ENCODE measurements around the gene METAP1D. TPM values are rescaled to one million over a fixed set of nuclear protein-coding genes. Genes with fewer than 3 reads are reported as not detected.

The METAP1D gene
- total RNA-seq, 2 experiments from 2014 or later = 5.3 to 6.0 TPM

GRCh38 chr2:172094294-172095145, 94.8 kb downstream of the METAP1D start:
- H3K36me3 Mint-ChIP-seq (ENCODE audit: low read depth) = no peaks in the 10 kb centered on the region
- no peak overlapping the region for H3K27ac Mint-ChIP-seq
- no peaks in the 10 kb centered on the region for H3K9me3 Mint-ChIP-seq (ENCODE audit: low read depth)
- intact Hi-C loops (cut with DNase I, micrococcal nuclease) = loop anchor here in 1 of 2 experiments (1.0 kb wide), 1 partner anchor 9 kb away; the partner anchor contains the start of gene DLX1
- POLR2A ChIA-PET = no interaction called here
- H3K27me3 Mint-ChIP-seq = peaks cover 72% of the 10 kb centered on the region
- ATAC-seq (no peak), DNase-seq (no peak)
- CTCF ChIA-PET = interaction anchor here (1.5 to 1.8 kb wide), 5 partner anchors 8 to 12 kb away, joined by 3 to 11 read pairs (median 5); partner anchors contain the start of gene DLX1
- peaks cover 44% of the 10 kb centered on the region for H3K4me1 Mint-ChIP-seq
- H3K4me3 Mint-ChIP-seq = peak overlapping the region; percentile 69

- H3K4me1 Mint-ChIP-seq = peaks cover 42% of the 10 kb centered on the region
- CTCF ChIA-PET = interaction anchor here (0.7 to 1.8 kb wide), 6 partner anchors 9 to 735 kb away, joined by 3 to 11 read pairs (median 4); no protein-coding TSS in a partner anchor
- H3K27me3 Mint-ChIP-seq = peaks cover 64% of the 10 kb centered on the region
- peak; percentile 82 for DNase-seq
- ATAC-seq = peak; percentile 56
- no peaks in the 10 kb centered on the region for H3K9me3 Mint-ChIP-seq (ENCODE audit: low read depth)
- H3K27ac Mint-ChIP-seq = no peak overlapping the region
- intact Hi-C loops (cut with DNase I, micrococcal nuclease) = loop anchor here in 1 of 2 experiments (1.0 kb wide), 1 partner anchor 10 kb away; the partner anchor contains the start of gene DLX1
- H3K4me3 Mint-ChIP-seq = peak overlapping the region; percentile 69
- POLR2A ChIA-PET = no interaction called here
- no peaks in the 10 kb centered on the region for H3K36me3 Mint-ChIP-seq (ENCODE audit: low read depth)
Observed at GRCh38 chr2:172095146-172095904, 95.6 kb downstream of the METAP1D start.

GRCh38 chr2:172095905-172096625, 96.3 kb downstream of the METAP1D start:
- Mint-ChIP-seq H3K4me3 (peak overlapping the region; percentile 69), H3K27ac (no peak overlapping the region), H3K36me3 (ENCODE audit: low read depth) (no peaks in the 10 kb centered on the region), H3K4me1 (peaks cover 42% of the 10 kb centered on the region), H3K27me3 (peaks cover 61% of the 10 kb centered on the region), H3K9me3 (ENCODE audit: low read depth) (no peaks in the 10 kb centered on the region)
- intact Hi-C loops (cut with DNase I, micrococcal nuclease) = loop anchor here in 1 of 2 experiments (1.0 kb wide), 1 partner anchor 11 kb away; the partner anchor contains the start of gene DLX1
- CTCF ChIA-PET = interaction anchor here (0.7 to 1.8 kb wide), 6 partner anchors 9 to 735 kb away, joined by 3 to 11 read pairs (median 4); no protein-coding TSS in a partner anchor
- DNase-seq = no peak
- ATAC-seq = no peak
- POLR2A ChIA-PET = interaction anchor here (0.8 kb wide), 1 partner anchor 11 kb away, joined by 3 read pairs; the partner anchor contains the start of gene DLX1

- Mint-ChIP-seq H3K4me3 (peak overlapping the region; percentile 22), H3K27me3 (peaks cover 61% of the 10 kb centered on the region), H3K27ac (no peak overlapping the region), H3K9me3 (ENCODE audit: low read depth) (no peaks in the 10 kb centered on the region), H3K36me3 (ENCODE audit: low read depth) (no peaks in the 10 kb centered on the region), H3K4me1 (peaks cover 51% of the 10 kb centered on the region)
- POLR2A ChIA-PET = interaction anchor here (0.8 kb wide), 1 partner anchor 12 kb away, joined by 3 read pairs; the partner anchor contains the start of gene DLX1
- ATAC-seq = no peak
- intact Hi-C loops (cut with DNase I, micrococcal nuclease) = no loop called here
- CTCF ChIA-PET = interaction anchor here (0.7 to 1.8 kb wide), 3 partner anchors 10 to 377 kb away, joined by 5 to 7 read pairs (median 5); no protein-coding TSS in a partner anchor
- DNase-seq = peak; percentile 37
Observed at GRCh38 chr2:172096626-172097547, 97.1 kb downstream of the METAP1D start.

DNA sequence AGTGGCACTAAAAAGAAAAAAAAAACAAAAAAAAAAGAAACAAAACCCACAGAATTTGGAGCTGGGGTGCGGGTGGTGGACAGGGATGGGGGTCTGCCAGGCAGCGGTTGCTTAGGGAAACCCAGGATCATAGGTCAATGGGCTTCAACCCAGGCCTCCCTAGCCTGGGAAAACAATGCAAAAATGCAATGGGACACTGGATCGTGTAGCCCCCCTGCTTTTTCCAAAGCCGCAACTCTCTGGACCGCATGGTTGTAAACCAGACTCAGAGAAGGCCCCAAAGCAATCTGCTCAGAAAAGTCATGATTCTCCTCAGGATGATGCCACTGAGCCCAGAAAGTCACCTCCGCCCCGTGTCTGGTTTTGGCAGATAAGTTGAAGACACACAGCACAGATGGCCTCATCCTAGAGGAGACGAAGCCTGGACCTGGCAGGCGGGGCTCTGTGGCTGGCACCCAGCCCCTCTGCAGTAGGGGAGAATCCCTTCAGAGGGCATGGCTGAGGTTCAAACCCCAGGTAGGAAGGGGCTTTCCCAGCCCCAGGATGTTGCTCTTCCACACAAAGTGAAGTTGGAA, 97.9 kb downstream of the METAP1D start:
- CTCF ChIA-PET = interaction anchor here (0.7 to 9.4 kb wide), 2 partner anchors 13 to 391 kb away, joined by 4 to 93 read pairs; partner anchors contain the start of gene DLX1
- ATAC-seq (no peak), DNase-seq (peak; percentile 31)
- H3K36me3 Mint-ChIP-seq (ENCODE audit: low read depth) = no peaks in the 10 kb centered on the region
- POLR2A ChIA-PET = no interaction called here
- peaks cover 57% of the 10 kb centered on the region for H3K27me3 Mint-ChIP-seq
- H3K9me3 Mint-ChIP-seq (ENCODE audit: low read depth) = no peaks in the 10 kb centered on the region
- no peak overlapping the region for H3K27ac Mint-ChIP-seq
- no peak overlapping the region for H3K4me3 Mint-ChIP-seq
- intact Hi-C loops (cut with DNase I, micrococcal nuclease) = no loop called here
- H3K4me1 Mint-ChIP-seq = peaks cover 52% of the 10 kb centered on the region

- CTCF ChIA-PET = interaction anchor here (0.7 to 9.4 kb wide), 2 partner anchors 14 to 392 kb away, joined by 4 to 93 read pairs; partner anchors contain the start of gene DLX1
- Mint-ChIP-seq H3K4me1 (peaks cover 55% of the 10 kb centered on the region), H3K4me3 (peak overlapping the region; percentile 25), H3K27me3 (peaks cover 56% of the 10 kb centered on the region), H3K9me3 (ENCODE audit: low read depth) (no peaks in the 10 kb centered on the region), H3K27ac (no peak overlapping the region), H3K36me3 (ENCODE audit: low read depth) (no peaks in the 10 kb centered on the region)
- ATAC-seq (no peak), DNase-seq (no peak)
- POLR2A ChIA-PET = no interaction called here
- intact Hi-C loops (cut with DNase I, micrococcal nuclease) = no loop called here
Observed at GRCh38 chr2:172098287-172098649, 98.5 kb downstream of the METAP1D start.

- peak overlapping the region; percentile 25 for H3K4me3 Mint-ChIP-seq
- H3K9me3 Mint-ChIP-seq (ENCODE audit: low read depth) = no peaks in the 10 kb centered on the region
- peak; percentile 26 for ATAC-seq
- peaks cover 55% of the 10 kb centered on the region for H3K27me3 Mint-ChIP-seq
- DNase-seq = peak; percentile 79
- H3K36me3 Mint-ChIP-seq (ENCODE audit: low read depth) = no peaks in the 10 kb centered on the region
- H3K27ac Mint-ChIP-seq = no peak overlapping the region
- POLR2A ChIA-PET = interaction anchor here (0.6 kb wide), 1 partner anchor 208 kb away, joined by 6 read pairs; no protein-coding TSS in a partner anchor
- H3K4me1 Mint-ChIP-seq = peaks cover 57% of the 10 kb centered on the region
- intact Hi-C loops (cut with DNase I, micrococcal nuclease) = no loop called here
- CTCF ChIA-PET = interaction anchor here (0.6 to 9.4 kb wide), 4 partner anchors 8 to 363 kb away, joined by 3 to 93 read pairs (median 6); partner anchors contain the start of gene DLX1
Observed at GRCh38 chr2:172098650-172099471, 99.1 kb downstream of the METAP1D start.

DNA sequence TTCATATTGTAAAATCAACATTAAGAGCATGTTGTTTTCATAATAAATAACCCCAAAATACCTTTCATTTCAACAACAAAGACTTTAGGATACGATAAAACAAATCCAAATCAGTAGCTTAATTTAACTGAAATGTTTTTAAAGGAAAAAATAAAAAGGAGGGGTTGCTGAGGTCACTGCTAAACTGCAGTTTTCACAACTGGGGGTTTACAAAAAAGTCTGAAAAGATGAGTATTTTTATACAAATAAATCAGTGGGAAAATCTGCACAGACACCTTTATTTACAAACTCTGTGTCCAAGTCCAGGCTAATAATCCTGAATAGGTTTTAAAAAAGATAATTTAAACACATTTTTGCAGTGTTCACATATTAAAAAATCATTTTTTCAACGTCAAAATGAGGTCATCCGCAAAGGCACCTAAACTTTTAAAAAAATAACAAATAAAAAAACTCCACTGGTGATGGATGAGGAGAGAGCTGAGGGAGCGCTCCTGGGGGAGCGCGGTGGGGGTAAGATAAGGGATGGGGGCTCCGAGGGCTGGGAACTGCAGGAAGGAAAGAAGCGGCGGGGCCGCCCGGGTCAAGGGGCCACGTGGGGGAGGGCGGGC, 99.8 kb downstream of the METAP1D start:
- Mint-ChIP-seq H3K4me1 (peaks cover 59% of the 10 kb centered on the region), H3K27me3 (peaks cover 56% of the 10 kb centered on the region), H3K27ac (no peak overlapping the region), H3K9me3 (ENCODE audit: low read depth) (no peaks in the 10 kb centered on the region), H3K36me3 (ENCODE audit: low read depth) (no peaks in the 10 kb centered on the region), H3K4me3 (no peak overlapping the region)
- CTCF ChIA-PET = interaction anchor here (0.6 to 9.4 kb wide), 4 partner anchors 8 to 363 kb away, joined by 3 to 93 read pairs (median 6); partner anchors contain the start of gene DLX1
- POLR2A ChIA-PET = interaction anchor here (0.6 kb wide), 1 partner anchor 209 kb away, joined by 6 read pairs; no protein-coding TSS in a partner anchor
- DNase-seq (no peak), ATAC-seq (no peak)
- intact Hi-C loops (cut with DNase I, micrococcal nuclease) = loop anchor here (5.0 kb wide), 6 partner anchors 328 to 1382 kb away; partner anchors contain the start of genes DYNC1I2 (in 1 of the 2), GORASP2 (in 1 of the 2), ITGA6 (in 1 of the 2) and PDK1 (in 1 of the 2)
